Stimulated activated CD8-positive, alpha-beta memory T cell treated with anti-CD3 and anti-CD28 coated beads, Interleukin-15, amount 100 ng/mL, for 4 hours (primary cell): ENCODE data around the gene CELA2B.
"Not testable (repeated sequence)": the region's sequence is repeated elsewhere in the genome, so short reads cannot be mapped to it uniquely, and the experiment has no call there.

Experiments
- DNase-seq, 2 donors: peaks; one replicate each; pipeline ENCODE4 v3.0.0-alpha.2; 2020; ENCODE audit warnings: low read depth in 2 of 2

The CELA2B gene

DNA sequence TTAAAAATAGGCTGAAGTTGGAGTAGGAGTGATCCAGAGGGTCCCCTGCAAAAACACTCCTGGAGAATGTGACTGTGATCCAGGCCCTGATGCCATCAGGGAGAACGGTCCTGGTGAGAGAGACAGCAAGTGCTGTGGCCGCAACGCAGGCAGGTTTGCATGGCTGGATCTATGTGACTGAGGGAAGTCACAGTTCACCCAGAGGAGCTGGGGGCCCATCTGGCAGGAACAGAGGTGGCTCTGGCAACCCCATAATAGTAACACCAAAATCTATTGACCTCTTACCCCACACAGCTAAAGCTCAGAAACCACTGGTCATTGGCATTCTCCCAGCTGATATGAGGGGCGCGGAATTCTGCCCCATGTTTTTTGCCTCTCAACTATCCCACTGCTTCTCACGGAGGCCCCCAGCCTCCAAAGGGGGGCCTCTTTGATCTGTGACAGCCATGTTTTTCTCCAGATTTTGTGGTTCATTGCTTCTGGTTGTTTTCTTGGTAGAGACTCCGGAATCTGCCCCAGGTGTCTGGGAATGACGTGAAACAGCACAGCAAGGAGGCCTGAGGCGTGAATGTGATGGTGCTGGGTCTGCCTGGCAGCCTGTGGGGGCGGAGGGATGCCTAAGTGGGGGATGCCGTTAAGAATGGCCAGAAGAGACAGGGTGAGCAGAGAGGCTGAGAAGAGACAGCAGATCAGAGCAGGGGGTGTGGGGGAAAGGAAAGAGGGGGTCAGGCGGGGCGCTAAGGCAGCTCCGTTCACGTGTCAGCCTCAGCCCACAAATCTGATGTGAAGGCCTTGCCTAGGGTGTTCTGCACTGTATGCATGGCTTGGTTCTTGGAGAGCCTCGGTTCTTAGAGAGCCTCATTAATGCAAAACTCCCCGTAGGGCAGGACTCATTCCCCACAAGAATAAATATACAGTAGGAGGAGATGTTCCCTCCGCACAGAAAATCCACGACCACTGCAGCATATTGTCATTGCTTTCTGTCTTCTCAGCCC lies 24.6 kb downstream of the CELA2B start:
- no peak for DNase-seq

DNA sequence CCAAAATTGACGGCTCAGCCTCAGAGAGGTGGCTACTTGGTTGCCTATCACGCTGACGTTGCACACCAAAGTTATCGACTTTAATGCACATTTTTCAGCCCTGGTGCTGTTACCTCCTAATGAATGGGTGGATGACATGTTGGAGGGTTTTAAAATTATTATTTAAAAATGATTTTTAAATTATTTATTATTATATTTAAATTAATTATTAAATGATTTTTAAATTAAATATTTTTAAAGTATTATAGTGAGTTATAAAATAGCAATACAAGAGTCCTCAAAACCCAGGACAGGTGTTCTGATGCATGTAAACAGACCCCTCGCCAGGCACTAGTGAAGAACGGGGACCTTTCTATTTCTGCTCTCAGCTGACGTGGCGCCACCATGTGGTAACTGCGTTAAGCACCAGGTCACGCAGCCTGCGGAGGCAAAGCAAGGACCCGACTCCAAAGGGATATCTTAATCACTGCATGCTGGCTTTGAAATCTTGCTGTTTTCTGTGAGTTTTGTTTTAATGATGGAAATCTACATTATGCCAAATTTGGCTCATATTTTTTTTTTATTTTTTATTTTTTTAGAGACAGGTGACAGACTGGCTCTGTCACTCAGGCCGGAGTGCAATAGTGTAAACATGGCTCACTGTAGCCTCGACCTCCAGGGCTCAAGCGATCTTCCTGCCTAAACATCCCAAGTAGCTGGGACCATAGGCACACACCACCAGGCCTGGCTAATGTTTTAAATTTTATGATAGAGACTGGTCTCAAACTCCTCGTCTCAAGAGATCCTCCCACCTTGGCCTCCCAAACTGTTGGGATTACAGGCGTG lies 25.5 kb downstream of the CELA2B start:
- DNase-seq: peak in 1 of 2 donors; percentile 28

DNA sequence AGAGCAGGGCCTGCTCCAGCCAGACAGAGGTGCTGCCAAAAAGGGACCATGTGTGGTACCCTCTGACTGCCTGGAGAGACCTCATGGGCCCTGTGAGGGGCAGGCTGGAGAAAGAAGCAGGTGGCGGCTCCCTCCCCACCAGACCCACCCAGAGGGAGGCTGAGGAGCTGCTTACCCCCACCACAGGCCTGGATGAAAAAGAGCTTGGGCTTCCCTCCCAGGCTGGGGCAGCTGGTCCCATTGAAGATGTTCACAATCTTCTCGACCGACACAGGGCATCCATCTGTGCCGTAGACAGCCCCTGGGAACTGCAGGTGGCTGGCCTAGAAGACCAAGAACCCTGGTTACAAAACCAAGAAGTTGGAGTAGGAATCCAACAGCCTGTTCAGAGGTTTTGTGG lies 28.5 kb downstream of the CELA2B start:
- DNase-seq: no peak

DNA sequence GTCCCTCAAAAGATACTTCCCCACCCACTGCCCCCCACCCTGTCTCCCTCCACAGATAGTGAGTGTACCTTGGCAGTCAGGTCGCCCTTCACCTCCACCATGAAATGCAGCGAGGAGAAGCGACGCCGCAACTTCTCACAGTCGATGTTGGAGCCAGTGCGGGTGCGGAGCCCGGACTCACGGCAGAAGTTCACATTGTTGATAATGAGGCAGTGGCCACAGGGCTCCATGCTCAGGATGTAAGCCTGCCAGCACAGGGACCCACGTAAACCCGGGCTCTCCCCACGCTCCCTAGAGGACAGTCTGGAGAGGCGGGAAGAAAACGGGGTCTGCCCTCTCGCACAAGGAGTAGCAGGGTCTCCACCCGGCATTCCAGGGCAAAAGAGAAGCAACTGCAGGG lies 30.9 kb downstream of the CELA2B start:
- no peak for DNase-seq

DNA sequence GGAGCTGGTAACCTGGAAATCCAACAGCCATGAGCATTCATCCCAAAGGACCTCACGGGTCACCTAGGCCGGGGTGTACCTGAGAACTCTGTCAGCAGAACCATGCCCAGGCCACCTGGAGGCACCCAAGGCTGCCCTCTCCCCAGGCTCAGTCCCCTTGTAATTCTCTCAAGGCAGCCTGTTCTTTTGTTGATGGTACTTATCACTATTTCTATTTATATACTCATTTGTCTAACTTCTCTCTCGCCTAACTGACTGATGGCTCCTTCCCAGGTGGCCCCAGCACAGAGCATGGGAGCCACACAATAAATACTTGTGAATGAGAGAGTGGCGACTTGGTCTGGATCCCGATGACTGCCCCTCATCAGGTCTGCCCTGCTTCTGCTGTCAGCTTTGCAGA lies 31.4 kb downstream of the CELA2B start:
- DNase-seq: no peak

DNA sequence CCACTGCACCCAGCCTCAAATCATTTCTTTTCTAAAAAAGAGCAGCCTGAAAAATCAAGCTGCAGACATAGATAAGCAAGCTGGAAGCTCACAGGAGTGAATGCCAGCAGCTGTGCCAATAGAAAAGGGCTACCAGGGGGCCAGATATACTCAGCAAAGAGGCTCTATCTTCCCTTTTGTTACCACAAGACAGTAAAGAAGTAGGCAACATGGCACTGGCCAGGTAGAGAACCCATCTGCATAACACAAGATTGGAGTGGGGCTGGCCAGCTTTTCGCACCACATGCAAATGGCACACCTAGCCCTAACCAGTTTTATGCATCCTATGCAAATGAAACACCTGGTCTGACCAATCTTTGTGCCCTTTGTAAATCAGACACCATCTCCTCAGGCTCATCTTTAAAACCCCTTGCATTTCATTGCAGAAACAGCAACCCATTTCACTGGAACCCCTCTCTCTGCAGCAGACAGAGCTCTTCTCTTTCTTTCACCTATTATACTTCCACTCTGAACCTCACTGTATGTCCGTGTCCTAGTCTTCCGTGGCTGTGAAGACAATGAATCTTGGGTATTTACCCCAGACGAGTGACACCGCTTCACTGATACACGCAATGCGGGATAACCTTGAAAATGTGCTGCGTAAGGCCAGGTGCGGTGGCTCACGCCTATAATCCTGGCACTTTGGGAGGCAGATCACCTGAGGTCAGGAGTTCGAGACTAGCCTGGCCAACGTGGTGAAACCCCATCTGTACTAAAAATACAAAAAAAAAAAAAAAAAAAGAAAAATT lies 33.0 kb downstream of the CELA2B start:
- no peak for DNase-seq

DNA sequence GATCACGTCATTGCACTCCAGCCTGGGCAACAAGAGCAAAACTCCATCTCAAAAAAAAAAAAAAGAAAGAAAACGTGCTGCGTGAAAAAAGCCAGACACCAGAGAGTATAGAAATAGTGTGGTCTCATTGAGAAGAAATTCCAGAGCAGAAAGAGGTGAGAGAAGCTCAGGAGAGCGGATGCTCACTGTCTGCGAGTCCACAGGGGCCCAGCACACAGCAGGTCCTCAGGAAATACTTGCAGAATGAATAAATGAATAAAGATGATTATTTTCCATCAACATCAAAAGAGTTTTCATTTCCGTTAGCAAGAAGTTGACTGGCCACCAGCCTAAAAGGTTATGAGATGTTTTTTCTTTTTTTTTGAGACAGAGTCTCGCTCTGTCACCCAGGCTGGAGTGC lies 33.7 kb downstream of the CELA2B start:
- DNase-seq: no peak

DNA sequence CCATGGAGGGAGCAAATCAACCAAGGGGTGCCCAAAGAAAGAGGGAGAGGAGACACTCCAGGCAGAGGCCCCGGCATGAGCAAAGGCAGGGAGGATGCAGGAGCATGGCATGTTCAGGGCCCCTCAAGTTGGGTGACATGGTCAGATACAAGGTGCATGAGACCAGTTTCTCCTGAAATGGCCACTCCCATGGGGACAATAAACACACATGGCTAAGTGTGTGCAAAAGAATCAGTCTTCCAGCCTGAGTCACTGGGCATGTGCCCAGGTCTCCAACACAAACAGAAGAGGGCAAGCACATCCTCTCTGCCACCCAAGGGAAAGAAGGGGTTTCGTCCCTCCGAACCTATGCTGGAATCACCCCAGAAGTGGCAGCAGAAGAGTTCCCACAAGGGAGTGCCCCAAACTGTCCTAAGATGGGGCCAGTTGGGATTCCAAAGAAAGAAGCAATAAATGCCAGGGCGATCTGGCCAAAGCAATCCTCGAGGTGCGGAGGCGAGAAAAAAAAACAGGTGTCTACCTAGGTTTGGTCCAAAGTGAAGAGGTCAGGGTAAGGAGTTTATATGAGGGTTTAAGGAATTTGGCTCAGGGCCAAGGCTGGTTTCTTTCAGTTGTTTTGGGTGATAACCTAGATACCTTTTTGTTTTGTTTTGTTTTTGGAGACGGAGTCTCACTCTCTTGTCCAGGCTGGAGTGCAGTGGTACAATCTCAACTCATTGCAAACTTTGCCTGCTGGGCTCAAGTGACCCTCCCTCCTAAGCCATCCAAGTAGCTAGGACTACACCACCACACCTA lies 34.9 kb downstream of the CELA2B start:
- DNase-seq: no peak

DNA sequence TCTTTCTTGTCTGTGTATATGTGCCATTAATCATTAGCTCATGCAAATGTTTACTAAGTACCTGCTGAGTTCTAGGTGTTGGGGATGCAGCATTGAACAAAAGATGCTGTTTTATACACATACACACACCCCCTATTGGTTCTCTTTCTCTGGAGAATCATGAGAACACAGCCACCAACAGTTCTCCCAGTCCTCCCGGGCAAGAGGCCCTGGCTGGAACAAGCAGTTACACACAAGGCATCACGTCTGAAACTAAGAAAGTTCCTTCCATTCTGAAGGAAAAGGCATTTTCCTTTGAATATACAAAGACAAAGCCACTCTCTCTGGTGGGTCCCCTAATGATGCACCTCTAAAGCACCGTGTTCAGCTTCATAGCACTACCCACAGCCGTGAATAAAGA lies 37.3 kb downstream of the CELA2B start:
- no peak for DNase-seq

DNA sequence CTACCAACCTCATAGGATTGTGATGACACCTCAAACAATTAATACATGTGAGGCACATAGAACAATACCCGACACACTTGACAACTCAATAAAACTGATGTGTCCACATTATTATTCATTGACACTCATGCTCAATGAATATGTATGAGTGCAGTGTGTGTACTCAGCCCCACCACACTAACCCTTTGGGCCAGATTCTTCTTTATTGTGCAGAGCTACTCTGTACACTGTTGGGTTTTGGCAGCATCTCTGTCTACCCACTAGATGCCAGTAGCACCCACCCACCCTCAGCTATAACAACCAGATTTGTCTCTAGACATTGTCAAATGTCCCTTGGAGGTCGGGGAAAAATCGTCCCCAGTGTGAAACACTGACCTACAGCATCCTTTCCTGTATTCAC lies 38.0 kb downstream of the CELA2B start:
- no peak for DNase-seq

DNA sequence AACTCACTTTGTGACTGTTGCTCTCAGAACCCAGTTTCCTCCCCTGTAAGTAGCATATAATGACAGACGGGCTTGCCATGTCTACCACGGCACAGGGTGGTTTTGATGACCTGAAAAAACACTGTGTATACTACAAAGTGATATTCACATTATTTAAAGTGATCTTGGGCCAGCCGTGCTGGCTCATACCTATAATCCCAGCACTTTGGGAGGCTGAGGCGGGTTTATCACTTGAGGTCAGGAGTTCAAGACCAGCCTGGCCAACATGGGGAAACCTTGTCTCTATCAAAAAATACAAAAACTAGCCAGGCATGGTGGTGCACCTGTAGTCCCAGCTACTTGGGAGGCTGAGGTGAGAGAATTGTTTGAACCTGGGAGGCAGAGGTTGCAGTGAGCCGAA lies 38.7 kb downstream of the CELA2B start:
- DNase-seq: not testable (repeated sequence)

DNA sequence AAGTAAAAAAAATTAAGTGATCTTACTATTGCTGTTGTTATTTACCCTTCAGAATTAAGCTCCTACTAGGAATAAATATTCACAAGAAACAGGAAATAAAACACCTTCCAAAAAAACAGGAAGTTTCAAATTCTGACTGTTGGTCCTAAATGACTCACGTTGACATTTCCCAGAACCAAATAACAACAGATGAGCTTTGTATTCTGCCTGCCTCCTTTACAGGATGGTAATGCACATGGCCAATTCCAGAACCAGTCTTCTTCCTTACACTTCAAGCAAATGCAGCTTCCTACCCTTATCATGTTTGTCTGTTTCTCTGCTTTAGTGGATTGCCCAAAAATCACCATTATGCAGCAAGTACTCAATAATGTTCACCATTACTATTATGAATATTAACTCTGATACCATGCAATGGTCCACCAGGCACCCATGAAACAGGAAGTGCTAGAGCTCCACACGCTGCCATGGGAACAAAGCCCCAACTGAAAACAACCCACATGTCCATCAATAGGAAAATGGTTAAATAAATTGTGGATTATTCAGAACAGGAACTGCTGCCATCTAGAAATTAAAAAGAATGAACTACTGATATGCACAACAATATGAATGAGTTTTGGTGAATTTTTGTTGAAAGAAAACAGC lies 39.2 kb downstream of the CELA2B start:
- DNase-seq: no peak

DNA sequence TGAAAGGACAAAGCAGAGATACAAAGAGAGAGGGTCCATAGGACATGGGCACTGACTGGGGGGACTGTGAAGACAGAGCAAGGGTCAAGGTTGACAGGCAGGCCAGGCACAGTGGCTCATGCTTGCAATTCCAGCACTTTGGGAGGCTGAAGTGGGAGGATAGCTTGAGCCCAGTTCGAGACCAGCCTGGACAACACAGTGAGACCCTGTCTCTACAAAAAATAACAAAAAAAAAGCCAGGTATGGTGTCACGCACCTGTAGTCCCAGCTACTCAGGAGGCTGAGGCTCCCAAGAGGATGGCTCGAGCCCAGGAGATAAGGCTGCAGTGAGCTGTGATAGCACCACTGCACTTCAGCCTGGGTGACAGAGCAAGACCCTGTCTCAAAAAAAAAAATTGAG lies 43.7 kb downstream of the CELA2B start:
- DNase-seq: no peak

DNA sequence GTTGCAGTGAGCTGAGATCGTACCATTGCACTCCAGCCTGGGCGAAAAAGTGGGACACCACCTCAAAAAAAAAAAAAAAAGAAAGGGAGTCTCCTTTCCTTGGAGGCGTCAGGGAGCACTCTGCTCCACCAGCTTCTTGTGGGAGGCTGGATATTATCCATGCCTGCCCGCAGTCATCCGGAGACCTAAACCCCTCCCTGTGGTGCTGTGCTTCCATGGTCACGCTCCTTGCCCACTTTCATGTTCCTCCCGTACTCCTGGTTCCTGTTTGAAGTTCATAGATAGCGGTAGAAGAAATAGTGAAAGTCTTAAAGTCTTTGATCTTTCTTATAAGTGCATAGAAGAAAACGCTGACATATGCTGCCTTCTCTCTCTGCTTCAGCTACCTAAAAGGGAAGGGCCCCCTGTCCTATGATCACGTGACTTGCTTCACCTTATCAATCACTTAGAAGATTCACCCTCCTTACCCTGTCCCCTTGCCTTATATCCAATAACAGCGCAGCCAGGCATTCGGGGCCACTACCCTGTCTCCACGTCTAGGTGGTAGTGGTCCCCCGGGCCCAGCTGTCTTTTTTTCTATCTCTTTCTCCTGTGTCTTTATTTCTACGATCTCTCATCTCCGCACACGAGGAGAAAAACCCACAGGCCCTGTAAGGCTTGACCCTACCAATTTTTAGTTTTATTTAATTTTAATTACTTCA lies 45.5 kb downstream of the CELA2B start:
- not testable (repeated sequence) for DNase-seq

DNA sequence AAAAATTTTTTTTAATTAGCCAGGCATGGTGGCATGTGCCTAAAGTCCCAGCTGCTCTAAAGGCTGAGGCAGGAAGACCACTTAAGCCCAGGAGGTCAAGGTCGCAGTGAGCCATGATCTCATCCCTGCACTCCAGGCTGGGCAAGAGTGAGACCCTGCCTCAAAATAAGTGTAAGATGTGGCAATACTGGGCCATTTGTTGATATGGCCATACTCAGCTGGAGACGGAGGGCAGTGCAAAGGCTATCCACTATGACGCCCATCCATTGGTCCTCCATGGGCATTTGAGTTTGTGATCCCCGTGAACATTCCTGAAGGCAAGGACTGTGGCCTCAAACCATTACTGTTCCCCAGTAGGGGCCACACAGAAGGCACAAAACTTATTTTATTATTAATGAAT lies 46.6 kb downstream of the CELA2B start:
- no peak for DNase-seq

DNA sequence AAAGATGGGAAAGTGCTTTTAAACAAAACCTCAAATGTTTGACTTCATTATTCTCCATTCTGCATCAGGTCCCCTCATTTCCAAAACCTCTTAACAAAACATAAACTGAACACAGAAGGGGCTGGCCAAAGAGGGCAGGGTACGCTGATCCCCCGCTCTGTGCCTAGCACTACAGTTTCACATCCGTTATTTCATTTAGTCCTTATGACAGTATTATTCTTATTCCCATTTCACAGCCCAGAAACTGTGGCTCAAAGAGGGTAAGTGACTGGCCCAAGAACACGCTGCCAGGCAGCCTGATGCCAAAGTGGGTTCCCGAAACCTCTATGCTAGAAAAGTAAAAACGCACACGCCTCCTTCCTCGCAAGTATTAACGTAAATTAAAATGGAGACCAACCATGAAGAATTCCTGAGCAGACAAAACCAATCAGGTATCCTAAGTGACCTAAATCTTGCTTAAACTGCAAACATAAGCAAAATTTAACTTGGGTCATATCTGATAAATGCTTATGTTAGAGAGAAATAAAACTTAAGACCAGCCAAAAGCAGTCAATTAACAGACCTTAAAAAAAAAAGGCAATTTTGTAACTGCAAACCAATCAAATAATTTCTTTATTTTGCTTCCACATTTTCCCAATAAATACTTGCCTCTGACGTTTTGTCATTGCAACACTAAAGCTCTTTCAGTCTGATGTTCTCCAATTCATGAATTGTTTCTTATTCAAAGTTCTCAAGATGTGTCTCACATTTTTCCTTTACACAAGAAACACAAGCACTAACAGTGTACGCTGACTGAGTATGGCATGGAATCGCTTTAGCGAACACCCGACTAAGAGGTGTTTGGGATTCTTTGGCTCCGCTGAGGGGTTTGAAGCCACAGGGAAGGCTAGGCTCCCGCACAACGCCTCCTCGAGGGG lies 47.5 kb downstream of the CELA2B start:
- no peak for DNase-seq

DNA sequence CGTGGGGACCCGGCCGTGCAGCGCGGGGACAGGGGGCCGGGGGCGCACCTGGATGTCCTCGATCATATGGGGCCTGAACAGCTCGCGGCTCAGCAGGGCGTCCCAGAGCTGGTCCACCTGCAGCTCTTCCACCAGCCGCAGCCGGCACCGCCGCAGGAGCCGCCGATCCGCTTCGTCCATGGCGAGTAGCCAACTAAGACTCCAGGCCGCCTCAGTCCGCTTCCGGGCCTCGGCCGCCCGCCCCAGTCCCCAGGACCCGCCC lies 48.0 kb downstream of the CELA2B start, which contains the start of gene CASP9:
CASP9 (minus strand) TSS at position 195 of the 262 bp plus-strand sequence; CDS start at position 180, 15 bp downstream.
- no peak for DNase-seq

DNA sequence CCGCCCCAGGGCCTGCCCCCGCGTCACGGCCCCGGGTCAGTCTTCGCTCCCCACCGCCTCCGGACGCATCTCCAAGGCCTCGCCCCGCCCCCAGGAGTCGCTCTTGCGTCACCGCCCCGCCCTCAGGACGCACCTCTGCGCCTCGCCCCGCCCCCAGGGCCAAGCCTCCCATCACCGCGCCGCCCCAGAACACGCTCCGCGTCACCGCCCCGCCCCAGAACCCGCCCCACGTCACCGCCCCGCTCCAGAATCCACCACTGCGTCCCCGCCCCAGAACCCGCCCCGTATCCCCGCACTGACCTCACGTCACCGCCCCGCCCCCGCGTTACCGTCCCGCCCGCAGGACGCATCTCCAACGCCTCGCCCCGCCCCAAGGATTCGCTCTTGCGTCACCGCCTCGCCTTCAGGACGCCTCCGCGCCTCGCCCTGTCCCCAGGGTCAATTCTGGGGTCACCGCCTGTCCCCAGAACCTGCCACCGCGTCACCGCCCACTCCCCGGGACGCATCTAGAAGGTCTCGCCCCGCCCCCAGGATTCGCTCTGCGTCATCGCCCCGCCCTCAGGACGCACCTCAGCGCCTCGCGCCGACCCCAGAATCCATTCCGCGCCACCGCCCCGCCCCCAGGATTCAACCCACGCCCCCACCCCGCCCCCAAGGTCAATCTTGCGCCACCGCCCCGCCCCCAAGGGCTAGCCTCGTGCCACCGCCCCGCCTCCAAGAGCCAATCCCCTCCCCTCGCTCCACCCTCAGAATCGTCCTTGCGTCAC lies 48.6 kb downstream of the CELA2B start:
- peak; percentile 98 to 99 for DNase-seq
